ENCODE data around the gene DPPA3. TPM values are rescaled to one million over a fixed set of nuclear protein-coding genes. Genes with fewer than 3 reads are reported as not detected.
"Not testable (repeated sequence)": the region's sequence is repeated elsewhere in the genome, so short reads cannot be mapped to it uniquely, and the experiment has no call there.

The DPPA3 gene
- total and polyA plus RNA-seq, 9 of the 15 experiments (the other 6 are each of a cell fraction or from before 2014, with no cell fraction given): not detected

DNA sequence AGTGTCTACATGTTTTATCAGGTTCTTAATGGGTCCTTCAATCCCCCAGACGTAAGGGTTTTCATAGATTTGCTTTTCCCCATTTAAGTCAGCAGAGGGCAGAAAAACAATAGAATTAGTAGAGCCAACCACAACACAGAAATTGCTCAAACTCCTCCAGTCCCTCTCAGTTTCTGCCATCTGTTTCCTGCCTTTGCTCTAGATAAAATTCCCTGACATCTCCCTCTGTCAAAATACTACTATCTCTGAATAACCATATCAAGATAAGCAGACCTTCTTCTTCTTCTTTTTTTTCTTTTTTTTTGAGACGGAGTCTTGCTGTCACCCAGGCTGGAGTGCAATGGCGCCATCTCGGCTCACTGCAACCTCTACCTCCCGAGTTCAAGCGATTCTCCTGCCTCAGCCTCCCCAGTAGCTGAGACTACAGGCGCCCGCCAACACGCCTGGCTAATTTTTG is 33.8 kb upstream of the DPPA3 start (continued):
- TF ChIP-seq, protein P1, sequence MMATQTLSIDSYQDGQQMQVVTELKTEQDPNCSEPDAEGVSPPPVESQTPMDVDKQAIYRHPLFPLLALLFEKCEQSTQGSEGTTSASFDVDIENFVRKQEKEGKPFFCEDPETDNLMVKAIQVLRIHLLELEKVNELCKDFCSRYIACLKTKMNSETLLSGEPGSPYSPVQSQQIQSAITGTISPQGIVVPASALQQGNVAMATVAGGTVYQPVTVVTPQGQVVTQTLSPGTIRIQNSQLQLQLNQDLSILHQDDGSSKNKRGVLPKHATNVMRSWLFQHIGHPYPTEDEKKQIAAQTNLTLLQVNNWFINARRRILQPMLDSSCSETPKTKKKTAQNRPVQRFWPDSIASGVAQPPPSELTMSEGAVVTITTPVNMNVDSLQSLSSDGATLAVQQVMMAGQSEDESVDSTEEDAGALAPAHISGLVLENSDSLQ (IDR thresholded peaks at IDR 0.05): peak; percentile 79
- TF ChIP-seq CREM (IDR thresholded peaks at IDR 0.05; ENCODE audit: low read depth): 0 out of 2 replicates have a peak, but pooled peaks have one; percentile 11
- peak; percentile 62 for TF ChIP-seq HDAC3 (IDR thresholded peaks at IDR 0.05; ENCODE audit: borderline replicate concordance, partially characterized antibody)
- TF ChIP-seq SOX6 (IDR thresholded peaks at IDR 0.05): peak; percentile 95
- TF ChIP-seq KHSRP (IDR thresholded peaks at IDR 0.05): peak; percentile 57; the same call in 1 of the 2 replicates
- peak; percentile 95 for TF ChIP-seq DPF2 (IDR thresholded peaks at IDR 0.05)
- TF ChIP-seq TEAD2 (tag; IDR thresholded peaks at IDR 0.05): peak; percentile 79
- TF ChIP-seq CTBP1 (IDR thresholded peaks at IDR 0.05; ENCODE audit: borderline replicate concordance): peak; percentile 65; the same call in 1 of the 2 replicates
- TF ChIP-seq ZNF175 (CRISPR knock-in tag; IDR thresholded peaks at IDR 0.05; ENCODE audit: low read depth): 0 out of 2 replicates have a peak, but pooled peaks have one; percentile 59
- peak in 1 of 2 experiments; percentile 54; a peak in 2 of 4 replicates for TF ChIP-seq HDAC1 (IDR thresholded peaks at IDR 0.05)
- TF ChIP-seq RAD21 (CRISPR knock-in tag; conservative IDR thresholded peaks at IDR 0.05 in 1 of 2, IDR thresholded peaks at IDR 0.05 in 1 of 2): peak; percentile 76 to 79
- TF ChIP-seq SMC3 (conservative IDR thresholded peaks at IDR 0.05; ENCODE audit: insufficient read depth, low read depth, low read length): peak; percentile 31; the same call in 1 of the 2 replicates
- peak; percentile 95 for TF ChIP-seq CBFA2T3 (IDR thresholded peaks at IDR 0.05)
- peak; percentile 67; the same call in 1 of the 2 replicates for TF ChIP-seq STAT5A (IDR thresholded peaks at IDR 0.05; ENCODE audit: borderline replicate concordance, low read length)
- TF ChIP-seq, protein P2, sequence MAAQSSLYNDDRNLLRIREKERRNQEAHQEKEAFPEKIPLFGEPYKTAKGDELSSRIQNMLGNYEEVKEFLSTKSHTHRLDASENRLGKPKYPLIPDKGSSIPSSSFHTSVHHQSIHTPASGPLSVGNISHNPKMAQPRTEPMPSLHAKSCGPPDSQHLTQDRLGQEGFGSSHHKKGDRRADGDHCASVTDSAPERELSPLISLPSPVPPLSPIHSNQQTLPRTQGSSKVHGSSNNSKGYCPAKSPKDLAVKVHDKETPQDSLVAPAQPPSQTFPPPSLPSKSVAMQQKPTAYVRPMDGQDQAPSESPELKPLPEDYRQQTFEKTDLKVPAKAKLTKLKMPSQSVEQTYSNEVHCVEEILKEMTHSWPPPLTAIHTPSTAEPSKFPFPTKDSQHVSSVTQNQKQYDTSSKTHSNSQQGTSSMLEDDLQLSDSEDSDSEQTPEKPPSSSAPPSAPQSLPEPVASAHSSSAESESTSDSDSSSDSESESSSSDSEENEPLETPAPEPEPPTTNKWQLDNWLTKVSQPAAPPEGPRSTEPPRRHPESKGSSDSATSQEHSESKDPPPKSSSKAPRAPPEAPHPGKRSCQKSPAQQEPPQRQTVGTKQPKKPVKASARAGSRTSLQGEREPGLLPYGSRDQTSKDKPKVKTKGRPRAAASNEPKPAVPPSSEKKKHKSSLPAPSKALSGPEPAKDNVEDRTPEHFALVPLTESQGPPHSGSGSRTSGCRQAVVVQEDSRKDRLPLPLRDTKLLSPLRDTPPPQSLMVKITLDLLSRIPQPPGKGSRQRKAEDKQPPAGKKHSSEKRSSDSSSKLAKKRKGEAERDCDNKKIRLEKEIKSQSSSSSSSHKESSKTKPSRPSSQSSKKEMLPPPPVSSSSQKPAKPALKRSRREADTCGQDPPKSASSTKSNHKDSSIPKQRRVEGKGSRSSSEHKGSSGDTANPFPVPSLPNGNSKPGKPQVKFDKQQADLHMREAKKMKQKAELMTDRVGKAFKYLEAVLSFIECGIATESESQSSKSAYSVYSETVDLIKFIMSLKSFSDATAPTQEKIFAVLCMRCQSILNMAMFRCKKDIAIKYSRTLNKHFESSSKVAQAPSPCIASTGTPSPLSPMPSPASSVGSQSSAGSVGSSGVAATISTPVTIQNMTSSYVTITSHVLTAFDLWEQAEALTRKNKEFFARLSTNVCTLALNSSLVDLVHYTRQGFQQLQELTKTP (IDR thresholded peaks at IDR 0.05; ENCODE audit: low read depth in 1 of 2, partially characterized antibody in 2 of 2): peak in 1 of 2 experiments; percentile 63
- peak; percentile 42 to 45; a peak in 2 of 4 replicates for TF ChIP-seq KDM1A (IDR thresholded peaks at IDR 0.05)
- TF ChIP-seq SMARCA4 (IDR thresholded peaks at IDR 0.05): peak; percentile 95
- peak in 1 of 2 experiments; percentile 56; a peak in 2 of 4 replicates for TF ChIP-seq RCOR1 (IDR thresholded peaks at IDR 0.05; ENCODE audit: borderline replicate concordance in 1 of 2, low read depth in 2 of 2, low read length in 2 of 2)
- peak; percentile 91 for TF ChIP-seq CBFA2T2 (conservative IDR thresholded peaks at IDR 0.05)
- peak; percentile 67; the same call in 1 of the 2 replicates for TF ChIP-seq NCOA1 (IDR thresholded peaks at IDR 0.05; ENCODE audit: low read depth)
- TF ChIP-seq, protein P3, sequence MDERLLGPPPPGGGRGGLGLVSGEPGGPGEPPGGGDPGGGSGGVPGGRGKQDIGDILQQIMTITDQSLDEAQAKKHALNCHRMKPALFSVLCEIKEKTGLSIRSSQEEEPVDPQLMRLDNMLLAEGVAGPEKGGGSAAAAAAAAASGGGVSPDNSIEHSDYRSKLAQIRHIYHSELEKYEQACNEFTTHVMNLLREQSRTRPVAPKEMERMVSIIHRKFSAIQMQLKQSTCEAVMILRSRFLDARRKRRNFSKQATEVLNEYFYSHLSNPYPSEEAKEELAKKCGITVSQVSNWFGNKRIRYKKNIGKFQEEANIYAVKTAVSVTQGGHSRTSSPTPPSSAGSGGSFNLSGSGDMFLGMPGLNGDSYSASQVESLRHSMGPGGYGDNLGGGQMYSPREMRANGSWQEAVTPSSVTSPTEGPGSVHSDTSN (CRISPR knock-in tag; IDR thresholded peaks at IDR 0.05; ENCODE audit: low read depth): not testable (repeated sequence)
- TF ChIP-seq, protein P3 (tag; conservative IDR thresholded peaks at IDR 0.05; ENCODE audit: low read depth): peak; percentile 70
- TF ChIP-seq MEIS2 (IDR thresholded peaks at IDR 0.05; ENCODE audit: partially characterized antibody): peak; percentile 87
- TF ChIP-seq ZEB2 (IDR thresholded peaks at IDR 0.05): 0 out of 2 replicates have a peak, but pooled peaks have one; percentile 15

Measured in K562 (cell line).